WI38 (cell line): Measurements from ENCODE around the gene BBS10.
"Not testable (repeated sequence)": the region's sequence is repeated elsewhere in the genome, so short reads cannot be mapped to it uniquely, and the experiment has no call there.

Source experiments
- H3K4me3 ChIP-seq: 2 replicates; pipeline ENCODE4 v1.5.1; 2011; ENCODE audit warnings: low read depth, mild to moderate bottlenecking, control low read depth, low read length
- TF ChIP-seq, protein P1 (sequence below): IDR thresholded peaks from 2 replicates; pipeline ENCODE4 v1.5.1; 2012; ENCODE audit warnings: low read depth, mild to moderate bottlenecking, control low read depth, low read length

Gene BBS10

DNA sequence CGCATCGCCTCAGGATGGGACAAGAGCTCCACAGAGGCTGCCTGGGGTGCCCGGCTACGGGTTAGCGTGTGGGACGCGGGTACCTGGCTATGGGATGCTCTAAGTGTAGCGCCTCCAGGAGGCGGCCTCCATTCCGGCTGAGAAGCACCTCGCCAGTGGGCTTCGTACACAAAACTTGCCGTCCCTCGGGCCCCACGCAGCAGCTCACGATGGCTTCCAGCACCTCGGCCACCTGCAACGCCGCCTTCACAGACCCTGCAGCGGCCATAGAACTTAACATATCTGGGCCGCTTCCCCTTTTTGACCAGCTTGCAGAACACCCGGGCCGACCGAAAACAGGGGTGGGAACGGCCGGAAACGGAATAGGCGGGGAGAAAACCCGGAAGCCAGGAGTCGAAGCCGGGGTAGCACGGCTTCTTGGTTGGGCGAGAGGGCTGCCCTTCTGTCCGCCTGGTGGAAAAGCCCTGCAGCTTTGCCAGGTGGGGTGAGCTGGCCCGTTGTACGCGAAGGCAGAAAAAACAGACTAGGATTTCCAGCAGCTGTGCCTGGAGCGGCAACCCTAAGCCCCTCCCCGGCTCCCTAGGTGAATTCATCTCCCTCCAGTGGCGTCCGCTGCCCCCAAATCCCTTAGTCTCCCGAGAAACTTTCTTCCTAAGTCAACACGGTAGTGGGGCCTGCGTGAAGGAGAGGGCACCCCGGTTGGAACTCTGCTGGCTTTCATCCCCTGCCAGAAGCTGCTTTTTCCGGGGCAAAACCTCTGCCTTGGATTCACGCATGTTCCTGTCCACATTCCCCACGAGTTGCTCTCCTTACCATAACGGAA lies at the start of gene BBS10:
Gene BBS10, minus strand, starts transcription at position 337 of the 823 bp plus-strand sequence. Its CDS starts 57 bp downstream, at position 280.
- peak within 1 kb of the TSS; percentile 78 for H3K4me3 ChIP-seq
- TF ChIP-seq, protein P1, sequence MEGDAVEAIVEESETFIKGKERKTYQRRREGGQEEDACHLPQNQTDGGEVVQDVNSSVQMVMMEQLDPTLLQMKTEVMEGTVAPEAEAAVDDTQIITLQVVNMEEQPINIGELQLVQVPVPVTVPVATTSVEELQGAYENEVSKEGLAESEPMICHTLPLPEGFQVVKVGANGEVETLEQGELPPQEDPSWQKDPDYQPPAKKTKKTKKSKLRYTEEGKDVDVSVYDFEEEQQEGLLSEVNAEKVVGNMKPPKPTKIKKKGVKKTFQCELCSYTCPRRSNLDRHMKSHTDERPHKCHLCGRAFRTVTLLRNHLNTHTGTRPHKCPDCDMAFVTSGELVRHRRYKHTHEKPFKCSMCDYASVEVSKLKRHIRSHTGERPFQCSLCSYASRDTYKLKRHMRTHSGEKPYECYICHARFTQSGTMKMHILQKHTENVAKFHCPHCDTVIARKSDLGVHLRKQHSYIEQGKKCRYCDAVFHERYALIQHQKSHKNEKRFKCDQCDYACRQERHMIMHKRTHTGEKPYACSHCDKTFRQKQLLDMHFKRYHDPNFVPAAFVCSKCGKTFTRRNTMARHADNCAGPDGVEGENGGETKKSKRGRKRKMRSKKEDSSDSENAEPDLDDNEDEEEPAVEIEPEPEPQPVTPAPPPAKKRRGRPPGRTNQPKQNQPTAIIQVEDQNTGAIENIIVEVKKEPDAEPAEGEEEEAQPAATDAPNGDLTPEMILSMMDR = peak; percentile 24; the same call in 1 of the 2 replicates

DNA sequence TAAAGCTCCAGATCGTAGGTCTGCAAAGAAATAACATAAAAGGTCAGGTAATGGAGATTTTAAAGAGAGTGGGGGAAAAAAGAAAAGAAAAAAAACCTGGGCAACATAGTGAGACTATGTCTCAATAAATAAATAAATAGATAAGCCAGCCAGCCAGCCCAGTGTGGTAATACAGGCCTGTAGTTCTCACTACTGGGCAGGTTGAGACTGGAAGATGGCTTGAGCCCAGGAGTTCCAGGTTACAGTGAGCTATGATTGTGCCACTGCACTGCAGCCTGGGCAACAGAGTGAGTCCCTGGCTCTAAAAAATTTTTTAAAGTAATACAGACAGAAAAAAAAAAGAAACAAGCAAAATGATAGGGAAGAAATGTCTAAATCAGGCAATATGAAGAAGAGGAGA lies 43.2 kb upstream of the BBS10 start:
- TF ChIP-seq, protein P1 = no peak
- no peak overlapping the region for H3K4me3 ChIP-seq

DNA sequence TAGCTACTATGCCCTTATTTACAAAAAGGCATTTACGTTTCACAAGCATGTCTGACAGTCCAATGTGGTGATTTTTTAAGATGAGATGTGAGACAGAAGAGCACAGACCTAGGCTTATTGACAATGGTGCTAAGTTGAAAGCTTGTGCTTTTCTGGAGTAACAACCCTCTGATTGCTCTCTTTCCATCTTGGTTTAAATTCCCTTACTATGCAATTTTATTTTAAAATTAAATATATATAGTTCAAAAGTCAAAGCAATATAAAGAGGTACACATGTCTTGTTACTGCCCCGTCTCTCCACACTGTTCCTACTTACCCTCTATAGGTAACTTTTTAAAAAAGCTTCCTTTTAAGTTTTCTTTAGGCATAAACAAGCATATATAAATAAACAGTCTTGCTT lies 39.4 kb upstream of the BBS10 start:
- TF ChIP-seq, protein P1 = no peak
- H3K4me3 ChIP-seq = no peak overlapping the region

DNA sequence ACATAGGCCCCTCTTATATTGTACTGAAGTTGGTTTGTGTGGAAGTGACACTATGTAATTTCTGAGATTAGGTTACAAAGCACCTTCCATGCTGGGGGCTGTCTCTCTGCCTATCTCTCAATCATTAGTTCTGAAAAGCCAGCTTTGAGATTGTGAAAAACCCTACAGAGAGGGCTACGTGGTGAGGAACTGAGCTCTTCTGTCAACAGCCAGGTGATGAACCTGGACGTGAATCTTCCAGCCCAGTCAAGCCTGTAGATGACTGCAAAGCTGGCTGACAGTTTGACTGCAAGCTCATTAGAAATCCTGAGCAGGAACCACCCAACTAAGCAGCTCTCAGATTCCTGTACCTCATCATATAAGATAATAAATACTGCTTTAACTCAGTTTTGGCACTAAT lies 36.3 kb upstream of the BBS10 start:
- no peak overlapping the region for H3K4me3 ChIP-seq
- TF ChIP-seq, protein P1 = no peak

DNA sequence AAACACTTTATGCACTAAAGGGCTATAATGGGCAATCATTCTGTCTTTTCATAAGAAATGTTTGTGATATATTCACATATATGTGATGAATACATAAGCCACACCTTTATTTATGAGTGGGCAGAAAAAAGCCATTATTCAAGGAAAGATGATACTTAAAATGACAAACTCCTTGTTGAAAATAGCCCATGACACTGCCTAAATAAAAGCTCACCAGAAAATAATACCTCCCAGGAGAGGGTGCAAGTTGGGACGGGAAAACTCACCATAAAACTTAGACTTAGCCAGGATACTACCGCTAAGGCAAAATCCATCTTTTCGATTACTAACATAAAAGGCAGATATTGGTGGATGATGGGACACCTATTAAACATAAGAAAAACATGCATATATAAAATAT lies 35.8 kb upstream of the BBS10 start:
- H3K4me3 ChIP-seq = no peak overlapping the region
- TF ChIP-seq, protein P1 = no peak

DNA sequence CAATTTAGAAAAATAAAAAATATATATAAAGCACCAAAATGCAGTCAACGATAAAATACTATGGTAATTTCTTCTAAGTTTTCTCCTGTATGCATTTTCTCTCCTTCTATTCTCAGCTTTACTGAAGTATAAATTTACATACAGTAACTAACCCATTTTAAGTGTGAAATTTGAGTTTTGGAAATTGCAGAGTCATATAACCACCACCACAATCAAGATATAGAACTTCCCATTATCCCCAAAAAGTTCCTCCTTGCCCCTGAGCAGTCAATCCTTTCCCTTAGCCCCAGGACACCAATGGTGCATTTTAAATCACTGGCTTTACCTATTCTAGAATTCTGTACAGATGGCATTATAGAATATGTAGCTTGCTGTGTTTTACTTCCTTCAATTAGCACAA lies 31.0 kb upstream of the BBS10 start:
- H3K4me3 ChIP-seq = no peak overlapping the region
- TF ChIP-seq, protein P1 = no peak

DNA sequence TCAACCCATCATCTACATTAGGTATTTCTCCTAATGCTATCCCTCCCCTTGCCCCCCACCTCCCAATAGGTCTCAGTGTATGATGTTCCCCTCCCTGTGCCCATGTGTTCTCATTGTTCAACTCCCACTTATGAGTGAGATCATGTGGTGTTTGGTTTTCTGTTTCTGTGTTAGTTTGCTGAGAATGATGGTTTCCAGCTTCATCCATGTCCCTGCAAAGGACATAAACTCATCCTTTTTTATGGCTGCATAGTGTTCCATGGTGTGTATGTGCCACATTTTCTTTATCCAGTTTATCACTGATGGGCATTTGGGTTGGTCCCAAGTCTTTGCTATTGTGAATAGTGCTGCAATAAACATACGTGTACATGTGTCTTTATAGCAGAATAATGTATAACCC lies 28.7 kb upstream of the BBS10 start:
- not testable (repeated sequence) for H3K4me3 ChIP-seq

DNA sequence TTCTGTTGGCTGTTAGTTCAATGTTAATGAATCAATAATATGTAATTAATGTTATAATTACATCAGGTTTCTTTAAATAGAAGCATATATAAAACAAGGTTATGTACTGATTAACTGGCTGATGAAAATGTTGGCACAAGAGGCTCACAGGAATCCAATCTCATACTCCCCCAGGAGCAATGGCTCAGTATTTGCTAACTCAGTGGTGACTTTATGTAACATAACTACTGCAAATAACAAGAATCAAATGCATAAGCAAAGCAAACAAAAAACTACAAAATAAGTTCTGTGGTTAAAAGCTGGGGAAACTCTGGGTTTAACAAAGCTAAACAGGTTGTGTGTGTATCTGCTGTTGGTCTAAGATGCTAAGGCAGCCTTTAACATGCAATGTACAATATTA lies 27.7 kb upstream of the BBS10 start:
- H3K4me3 ChIP-seq = no peak overlapping the region
- TF ChIP-seq, protein P1 = no peak
